HG03439 (cell line): ENCODE measurements around the gene TFDP1.
"Not testable (repeated sequence)": the region's sequence is repeated elsewhere in the genome, so short reads cannot be mapped to it uniquely, and the experiment has no call there.

Source experiments
- ATAC-seq: cut with Tn5 transposase; IDR thresholded peaks from one replicate; pipeline ENCODE4 v1.9.1; 2021; ENCODE audit warnings: mild to moderate bottlenecking, moderate library complexity; ENCODE audit not compliant: unreplicated experiment

The TFDP1 gene

DNA sequence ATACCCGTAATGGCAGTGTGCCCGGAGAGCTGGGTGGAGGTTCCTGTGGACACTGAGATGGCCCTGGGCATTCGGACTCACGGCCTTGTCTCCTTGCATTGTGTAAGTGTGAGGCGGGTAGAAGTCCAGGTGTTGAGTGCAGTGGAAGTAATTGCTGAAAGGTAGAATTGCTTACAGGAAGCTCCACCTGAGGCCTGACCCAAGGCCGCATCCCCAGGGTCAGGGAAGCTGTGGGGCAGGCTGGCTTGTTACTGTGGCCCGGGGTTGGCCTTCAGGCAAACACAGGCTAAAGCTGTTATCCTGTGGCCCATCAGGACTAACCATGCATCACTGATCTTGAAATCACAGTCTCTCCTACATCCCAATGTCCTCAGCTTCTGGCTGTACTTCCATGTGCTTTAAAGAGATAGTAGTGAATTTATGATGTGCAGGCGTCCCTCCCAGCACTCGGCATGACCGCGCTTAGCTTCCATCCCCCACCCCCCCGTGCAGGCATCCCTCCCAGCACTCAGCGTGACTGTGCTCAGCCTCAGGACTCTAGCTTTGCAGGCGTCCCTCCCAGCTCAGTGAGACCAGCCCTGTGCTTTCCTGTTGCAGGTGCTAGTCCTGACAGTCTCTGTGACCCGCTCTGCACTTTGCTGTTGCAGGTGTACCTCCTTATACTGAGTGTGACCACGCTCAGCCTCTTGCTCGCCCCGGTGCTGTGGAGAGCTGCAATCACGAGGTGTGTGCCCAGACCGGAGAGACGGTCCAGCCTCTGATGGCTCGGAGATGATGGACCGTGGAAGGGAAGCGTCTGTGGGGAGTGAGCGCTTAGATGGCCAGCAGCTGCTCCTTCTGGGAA lies 35.6 kb upstream of the TFDP1 start:
- no peak for ATAC-seq

DNA sequence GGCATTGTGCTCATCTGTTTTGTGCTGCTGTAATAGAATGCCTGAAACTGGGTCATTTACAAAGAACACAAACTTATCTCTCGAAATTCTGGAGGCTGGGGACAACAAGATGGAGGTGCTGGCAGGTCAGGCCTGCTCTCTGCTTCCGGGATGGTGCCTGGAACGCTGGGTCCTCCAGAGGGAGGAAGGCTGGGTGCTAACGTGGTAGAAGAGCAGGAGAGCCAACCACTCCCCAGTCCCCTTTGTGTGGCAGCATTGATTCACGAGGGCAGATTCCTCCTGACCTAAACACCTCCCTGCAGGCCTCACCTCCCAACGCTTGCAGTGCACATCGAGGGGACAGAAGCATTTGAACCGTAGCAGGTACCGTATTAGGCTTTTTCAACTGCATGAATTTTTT lies 34.1 kb upstream of the TFDP1 start:
- ATAC-seq, result no peak

DNA sequence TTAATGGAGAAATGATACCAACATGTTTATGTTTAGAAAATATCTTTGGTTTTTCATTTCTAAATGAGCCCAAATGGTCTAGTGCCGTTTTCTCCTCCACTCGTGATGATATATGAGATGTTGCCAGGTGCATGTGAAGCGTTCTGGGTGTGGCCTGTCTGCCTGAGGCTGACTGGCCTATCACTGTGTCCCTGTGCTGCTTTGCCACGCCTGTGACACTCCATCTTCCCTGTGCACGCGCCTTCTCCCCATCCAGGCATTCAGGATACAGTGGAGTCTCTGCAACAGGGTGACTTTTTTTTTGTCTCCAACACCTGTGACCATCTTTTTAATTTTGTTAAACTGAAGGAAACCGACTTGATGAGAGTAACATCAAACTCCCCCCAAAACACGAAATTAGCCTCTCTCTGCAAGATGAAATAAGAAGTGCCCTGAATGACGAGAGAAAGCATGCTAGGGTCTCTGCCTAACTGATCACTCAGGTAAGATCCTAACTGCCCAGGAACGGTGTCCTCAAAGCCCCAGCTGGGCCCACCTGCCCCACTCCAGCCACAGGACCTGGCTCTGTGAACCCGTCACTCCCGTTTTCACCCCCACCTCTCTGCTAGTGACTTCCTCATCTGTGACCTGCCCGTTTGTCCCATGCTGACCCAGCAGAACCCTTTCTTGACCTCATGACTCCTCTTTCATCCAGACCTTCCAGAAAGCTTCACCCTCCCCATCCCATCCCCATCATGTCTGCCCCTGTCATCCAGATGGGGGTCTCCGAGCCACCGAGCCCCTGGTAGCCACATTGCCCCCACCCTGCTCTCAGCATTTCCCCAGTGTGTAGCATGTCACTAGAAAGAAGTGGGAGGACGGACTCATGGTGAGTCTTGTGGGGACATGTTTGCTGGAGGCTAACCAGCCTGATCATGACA lies 33.2 kb upstream of the TFDP1 start:
- no peak for ATAC-seq

DNA sequence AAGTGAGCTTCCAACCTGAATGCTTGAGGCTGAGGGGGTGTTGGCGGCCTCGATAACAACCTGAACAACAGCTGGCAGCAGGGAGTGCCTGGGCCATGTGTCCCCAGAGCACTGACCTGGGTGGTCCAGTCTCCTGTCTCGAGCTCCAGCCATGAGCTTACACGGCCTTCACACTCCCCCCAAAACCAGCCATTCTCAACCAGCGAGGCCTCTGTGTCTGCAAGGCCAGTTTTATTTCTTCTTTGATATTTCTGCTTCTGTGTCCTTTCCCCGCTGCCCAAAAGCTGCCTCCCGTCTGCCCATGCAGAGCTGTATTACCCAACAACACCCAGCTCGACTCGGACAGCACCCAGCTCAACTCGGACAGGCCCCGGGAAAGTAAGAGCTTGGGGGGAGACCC lies 32.5 kb upstream of the TFDP1 start:
- no peak for ATAC-seq

DNA sequence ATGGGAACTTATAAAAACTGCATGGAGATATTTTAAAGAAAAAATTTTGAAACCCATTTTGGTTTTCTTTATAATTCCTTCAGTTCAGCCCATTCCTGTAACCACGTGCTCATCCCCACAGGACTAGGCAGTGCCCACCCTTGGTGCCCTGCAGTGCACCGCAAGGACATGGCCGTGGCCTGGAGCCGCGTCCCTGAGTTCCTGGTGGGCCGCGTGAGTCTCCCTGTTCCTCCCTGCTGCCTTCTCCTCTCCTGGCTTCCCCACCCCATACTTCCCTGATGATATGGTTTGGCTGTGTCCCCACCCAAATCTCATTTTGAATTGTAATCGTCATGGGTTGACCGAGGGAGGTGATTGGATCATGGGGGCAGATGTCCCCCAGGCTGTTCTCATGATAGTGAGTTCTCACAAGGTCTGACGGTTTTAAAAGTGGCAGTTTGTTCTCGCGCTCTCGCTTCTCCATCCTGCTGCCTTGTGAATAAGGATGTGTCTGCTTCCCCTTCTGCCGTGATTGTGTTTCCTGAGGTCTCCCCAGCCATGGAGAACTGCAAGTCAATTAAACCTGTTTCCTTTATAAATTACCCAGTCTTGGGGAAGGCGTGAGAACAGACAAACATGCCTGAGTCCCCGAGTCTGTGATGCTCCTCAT lies 31.6 kb upstream of the TFDP1 start:
- no peak for ATAC-seq

DNA sequence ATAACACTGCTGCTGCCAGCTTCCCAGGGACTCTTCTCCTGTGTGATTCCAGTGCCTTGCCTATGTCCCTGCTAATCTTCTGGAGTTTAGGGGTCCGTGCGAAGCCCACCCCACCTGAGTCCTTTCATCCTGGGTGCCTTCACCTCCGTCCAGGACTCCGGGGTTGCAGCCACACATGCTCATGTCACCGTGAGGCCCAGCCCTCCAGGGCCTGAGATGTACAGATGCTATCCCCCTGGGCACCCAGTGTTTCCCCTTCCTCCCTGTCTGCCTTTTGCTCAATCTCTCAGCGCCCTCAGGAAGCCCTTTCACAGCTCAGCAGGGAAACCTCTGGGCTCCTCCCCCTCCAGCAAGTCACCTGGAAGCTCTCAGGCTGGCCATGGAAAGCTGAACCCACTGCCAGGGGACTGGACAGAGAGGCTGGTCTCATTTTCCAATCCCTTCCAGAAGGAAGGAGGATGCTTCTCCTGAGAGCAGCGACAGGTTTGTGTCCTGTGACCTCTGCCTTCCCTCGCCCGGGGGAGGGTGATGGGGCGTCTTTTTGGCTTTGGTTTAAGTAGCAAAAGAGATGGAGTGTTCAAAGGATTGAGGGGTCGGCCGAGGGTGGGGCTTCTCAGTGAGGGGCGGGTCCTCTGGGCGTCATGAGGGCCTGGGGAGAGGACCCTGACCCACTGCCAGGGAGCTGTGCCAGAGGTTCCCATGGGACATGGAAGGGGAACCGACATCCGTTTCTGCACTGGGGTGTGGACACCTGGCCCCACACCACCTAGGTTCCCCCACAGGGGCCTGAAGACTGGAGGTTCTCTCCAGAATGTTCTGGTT lies 30.8 kb upstream of the TFDP1 start:
- no peak for ATAC-seq

DNA sequence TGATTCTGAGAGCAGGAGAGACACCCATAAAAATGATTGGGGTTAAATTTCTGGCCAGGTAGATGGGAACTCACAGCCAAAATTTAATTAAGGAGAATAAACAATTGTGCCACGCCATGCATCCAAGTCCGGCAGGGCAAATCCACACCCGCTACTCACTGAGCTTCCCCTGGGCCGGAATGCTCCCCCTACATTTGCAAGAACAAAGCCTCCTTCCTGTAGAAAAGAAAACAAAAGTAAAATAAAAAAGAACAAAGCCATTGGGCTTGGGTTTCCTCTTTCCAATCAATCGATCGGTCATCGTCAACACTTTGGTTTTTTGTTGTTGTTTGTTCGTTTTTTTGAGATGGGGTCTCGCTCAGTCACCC lies 30.2 kb upstream of the TFDP1 start:
- no peak for ATAC-seq

DNA sequence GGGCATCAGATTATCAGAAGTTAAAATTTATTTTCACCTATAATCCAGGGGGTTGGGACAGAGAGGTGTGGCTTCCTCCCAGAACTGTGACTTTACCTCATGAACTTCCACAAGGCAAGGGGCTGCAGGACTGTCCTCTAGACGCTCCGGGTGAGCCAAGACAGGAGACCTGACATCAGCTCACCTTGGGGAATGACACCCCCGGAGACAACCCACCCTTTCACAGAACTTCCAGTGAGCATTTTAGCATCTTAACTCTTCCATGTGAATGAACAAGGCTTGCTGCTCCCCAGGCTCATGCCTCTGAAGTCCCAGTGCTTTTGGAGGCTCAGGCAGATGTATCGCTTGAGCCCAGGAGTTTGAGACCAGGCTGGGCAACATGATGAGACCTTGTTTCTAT lies 29.4 kb upstream of the TFDP1 start:
- ATAC-seq, result no peak

DNA sequence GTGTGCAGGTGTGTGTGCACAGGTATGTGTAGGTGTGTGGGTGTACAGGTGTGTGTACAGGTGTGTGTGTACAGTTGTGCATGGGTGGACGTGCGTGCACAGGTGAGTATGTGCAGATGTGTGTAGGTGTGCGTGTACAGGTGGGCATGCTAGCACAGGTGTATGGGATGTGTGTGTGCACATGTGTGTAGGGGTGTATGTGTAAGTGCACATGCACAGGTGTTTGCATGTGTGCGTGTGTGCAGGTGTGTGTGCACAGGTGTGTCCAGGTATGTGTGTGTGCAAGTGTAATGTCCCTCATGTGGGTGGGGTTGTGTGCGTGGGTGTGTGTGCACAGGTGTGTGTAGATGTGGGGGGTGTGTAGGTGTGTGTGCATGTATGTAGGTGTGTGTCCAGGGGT lies 27.5 kb upstream of the TFDP1 start:
- ATAC-seq, result no peak

DNA sequence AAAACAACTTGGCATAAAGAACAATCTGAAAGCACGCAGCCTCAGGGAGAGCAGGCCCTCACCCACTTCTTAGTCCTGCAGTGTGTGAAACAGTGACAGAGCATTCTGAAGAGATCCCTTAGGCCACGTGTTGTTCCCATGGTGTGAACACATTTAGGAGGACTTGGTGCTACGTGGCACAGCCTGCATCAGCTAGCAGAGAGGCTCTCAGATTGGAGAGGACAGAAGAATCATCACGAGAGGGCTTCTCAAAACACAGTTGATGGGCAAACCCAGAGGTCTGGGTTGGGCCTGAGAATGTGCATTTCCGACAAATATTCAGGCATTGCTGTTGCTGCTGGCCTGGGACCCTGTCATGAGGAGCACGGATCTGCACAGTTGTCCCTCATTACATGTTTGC lies 26.1 kb upstream of the TFDP1 start:
- ATAC-seq, result no peak

DNA sequence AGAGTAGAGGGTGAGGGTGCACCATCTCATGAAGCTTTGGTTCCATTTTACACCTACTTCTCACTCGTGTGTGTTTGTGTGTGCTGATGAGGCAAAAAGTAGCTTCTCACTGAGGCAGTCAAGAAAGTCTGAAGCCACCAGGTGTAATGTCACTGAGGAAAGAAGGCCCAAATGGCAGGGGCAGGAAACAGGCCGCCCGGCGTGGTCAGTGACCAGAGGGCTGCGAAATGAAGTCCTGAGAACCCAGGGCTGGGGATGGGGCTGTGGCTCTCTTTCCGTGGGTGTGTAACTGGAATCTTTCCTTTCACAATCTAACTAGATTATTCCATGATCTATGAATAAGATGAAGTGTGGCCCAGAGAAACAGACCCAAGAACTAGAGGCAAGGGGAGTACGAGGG lies 25.5 kb upstream of the TFDP1 start:
- ATAC-seq, result no peak

DNA sequence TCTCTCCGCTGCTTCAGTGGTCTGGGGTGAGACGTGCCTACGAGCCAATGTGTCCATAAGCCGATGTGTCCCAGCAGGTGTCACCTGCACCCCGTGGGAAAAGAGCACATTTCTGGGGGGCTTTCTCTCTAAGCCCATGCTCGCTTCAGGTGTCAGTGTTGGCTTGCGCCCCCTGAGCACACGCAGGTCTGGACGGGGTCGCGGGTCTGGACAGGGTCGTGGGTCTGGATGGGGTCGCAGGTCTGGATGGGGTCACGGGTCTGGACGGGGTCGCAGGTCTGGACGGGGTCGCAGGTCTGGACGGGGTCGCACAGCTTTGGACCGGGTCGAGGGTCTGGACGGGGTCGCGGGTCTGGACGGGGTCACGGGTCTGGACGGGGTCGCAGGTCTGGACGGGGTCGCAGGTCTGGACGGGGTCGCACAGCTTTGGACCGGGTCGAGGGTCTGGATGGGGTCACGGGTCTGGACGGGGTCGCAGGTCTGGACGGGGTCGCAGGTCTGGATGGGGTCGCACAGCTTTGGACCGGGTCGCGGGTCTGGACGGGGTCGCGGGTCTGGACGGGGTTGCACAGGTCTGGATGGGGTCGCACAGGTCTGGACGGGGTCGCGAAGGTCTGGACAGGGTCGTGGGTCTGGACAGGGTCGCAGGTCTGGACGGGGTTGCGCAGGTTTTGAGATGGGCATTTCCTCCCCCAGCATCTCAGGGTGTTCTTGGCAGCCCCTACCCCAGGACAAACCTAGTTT lies 24.5 kb upstream of the TFDP1 start:
- ATAC-seq, result no peak

DNA sequence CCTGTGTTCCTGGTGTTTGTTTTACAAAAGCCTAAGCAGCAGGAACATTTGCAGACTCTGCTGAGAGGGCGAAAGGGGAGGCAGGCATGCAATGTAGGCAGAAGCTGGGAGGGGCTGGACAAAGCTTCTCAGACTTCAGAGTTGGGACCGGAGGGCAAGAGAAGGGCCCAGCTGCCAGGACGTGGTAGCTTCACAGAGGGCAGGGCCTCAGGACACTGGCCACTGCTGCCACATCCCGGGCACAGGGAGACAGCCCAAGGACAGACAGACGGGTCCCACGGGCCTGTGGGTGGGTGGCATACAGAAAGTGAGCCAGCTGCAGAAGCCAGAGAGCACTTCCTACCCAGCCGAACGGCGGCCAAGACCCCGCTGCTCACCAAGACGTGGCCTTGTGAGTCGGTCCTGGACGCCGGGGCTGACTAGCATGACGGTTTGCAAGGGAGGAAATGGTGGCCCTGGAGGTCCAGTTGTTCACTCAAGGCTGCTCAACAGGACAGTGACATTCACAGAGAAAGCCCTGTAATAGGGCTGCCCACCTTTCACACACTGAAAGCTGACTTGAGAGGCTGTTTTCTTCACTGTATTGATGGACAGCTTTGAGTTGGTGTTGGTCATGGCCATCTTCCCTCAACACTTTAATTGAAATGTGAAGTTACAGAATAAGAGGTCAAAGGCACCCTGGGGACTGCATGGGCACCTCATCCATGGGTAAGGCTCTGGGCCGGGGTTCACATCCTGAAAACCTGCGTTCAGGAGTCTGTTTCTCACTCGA lies 23.7 kb upstream of the TFDP1 start:
- ATAC-seq, result no peak

DNA sequence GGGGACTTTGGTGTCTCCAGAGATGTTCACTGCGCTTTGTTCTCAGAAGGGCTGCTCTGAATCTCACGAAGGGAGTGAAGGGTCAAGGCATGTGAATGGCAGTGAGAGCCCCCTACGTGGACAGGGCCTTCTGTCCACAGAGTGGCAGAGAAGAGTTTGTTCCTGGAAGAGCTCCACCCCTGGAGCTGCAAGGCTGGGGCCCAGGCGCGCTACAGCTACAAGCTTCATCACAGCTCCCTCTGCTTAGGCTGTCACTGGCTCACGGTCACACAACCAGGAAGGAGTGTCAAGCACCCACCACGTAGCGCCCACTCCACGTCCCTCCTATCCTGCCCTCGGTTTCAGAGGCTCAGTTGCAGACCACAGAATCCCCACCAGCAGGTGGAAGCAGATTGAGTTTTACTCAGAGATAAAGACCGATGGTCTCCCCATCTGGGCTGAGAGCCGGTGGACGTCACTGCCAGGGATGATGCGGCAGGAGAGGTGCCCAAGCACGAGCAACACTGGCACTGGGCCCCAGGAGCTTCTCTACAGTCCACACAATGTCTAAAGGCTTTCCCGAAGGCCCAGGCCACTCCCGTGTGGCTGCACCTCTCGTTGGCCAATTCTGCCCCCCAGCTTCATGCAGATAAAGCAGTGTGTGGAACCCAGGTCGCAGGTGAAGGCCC lies 23.0 kb upstream of the TFDP1 start:
- no peak for ATAC-seq

DNA sequence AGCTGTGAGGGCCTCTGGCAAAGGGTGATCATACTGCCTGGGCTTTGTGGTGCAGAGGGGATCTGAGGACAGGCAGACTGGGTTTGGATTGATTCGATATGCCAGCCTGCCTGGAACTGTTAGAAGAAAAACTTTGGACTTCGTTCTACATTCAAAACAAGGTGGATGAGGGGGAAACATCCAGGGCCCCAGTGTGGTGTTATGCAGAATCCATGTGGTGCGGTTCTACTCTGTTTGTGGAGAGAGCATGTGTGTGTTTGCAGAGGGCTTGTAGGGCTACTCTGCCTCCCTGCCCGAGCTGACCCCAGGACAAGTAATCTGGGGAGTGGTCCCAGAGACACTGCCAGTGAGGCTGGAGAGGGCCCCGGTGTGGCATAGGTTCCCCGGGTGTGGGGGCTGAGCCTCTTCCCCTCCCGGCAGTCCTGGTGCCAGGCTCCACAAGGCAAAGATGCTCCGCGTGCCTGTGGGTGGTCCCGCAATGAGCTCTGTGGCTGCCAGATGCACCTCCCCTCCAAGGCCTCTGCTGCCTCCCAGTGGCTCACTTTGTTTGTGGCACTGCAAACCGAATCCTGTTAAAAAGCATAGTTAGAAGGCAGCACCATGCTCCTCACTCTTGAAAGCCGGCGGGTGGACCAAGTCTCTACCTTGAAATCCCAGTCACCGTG lies 22.3 kb upstream of the TFDP1 start:
- no peak for ATAC-seq

DNA sequence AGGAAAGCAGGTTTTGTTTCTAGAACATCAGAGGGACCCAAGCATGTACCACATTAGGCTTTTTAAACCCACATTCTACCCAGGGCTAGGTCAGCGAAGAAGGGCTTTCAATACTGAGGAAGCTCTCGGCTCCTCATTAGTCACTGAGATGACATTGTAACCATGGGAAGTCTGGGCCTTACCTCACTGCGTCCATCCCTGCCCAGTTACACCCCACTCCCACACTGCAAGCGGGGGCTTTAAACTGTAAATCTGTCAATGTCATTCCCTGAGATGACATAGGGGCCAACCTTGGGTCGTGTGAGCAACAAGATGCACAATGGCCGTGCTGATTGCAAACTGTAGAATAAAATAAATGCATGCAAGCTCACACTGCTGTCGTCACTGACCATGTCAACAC lies 21.7 kb upstream of the TFDP1 start:
- no peak for ATAC-seq

DNA sequence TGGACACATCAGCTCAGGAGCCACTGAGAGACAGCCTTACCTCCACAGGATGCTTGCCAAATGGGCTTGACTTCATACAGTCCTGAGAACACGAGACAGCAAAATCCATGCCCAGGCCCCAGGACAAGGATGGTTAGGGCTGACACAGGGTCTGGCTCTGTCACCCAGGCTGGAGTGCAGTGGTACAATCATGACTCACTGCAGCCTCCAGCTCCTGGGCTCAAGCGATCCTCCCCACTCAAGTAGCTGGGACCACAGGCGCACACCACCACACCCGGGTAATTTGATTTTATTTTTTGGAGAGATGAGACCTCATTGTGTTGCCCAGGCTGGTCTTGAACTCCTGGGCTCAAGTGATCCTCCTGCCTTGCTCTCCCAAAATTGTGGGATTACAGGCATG lies 21.0 kb upstream of the TFDP1 start:
- not testable (repeated sequence) for ATAC-seq

DNA sequence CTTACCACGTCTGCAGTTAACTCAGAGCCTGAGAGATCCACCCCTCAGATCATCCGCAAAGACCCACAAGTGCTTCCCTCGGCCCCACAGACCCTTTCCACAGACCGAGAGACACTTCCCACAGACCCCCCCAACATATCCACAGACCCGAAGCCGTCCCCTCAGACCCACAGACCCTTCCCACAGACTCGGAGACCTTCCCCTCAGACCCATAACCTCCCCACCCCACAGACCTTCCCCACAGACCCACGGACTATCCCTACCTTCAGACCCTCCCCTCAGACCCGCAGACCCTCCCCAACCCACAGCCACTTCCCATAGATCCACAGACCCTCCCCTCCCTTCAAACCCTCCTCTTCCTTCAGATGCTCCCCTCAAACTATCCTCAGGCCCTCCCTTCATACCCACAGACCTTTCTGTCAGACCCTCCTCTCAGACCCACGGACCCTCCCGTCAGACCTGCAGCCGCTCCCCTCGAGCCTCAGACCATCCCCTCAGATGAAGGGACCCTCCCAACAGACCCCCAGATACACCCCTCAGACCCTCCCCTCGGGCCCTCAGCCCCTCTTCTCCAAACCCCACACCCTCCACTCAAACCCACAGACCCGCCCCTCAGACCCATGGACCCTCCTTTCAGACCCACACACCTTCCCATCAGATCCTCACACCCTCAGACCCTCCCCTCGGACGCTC lies 20.1 kb upstream of the TFDP1 start:
- ATAC-seq, result no peak
